Left ventricle myocardium inferior (tissue), 1 donor: ENCODE measurements around the gene PIBF1. TPM values are rescaled to one million over a fixed set of nuclear protein-coding genes. Genes with fewer than 3 reads are reported as not detected.

Experiments
- DNase-seq: peaks from one replicate; pipeline ENCODE4 v3.0.0-alpha.2; 2020
- H3K27ac ChIP-seq: fragments of 200-600 bp; replicated peaks from 2 replicates; pipeline ENCODE4 v1.8.0; 2021
- H3K27me3 ChIP-seq: fragments of 200-600 bp; 2 replicates; pipeline ENCODE4 v1.8.0; 2021; ENCODE audit warnings: low read depth
- H3K36me3 ChIP-seq: fragments of 200-600 bp; 2 replicates; pipeline ENCODE4 v1.8.0; 2021
- H3K4me1 ChIP-seq: fragments of 200-600 bp; 2 replicates; pipeline ENCODE4 v1.8.0; 2021
- H3K4me3 ChIP-seq: fragments of 200-600 bp; 2 replicates; pipeline ENCODE4 v1.8.0; 2021; ENCODE audit warnings: mild to moderate bottlenecking, moderate library complexity
- H3K9me3 ChIP-seq: fragments of 200-600 bp; replicated peaks from 2 replicates; pipeline ENCODE4 v1.8.0; 2021
- intact Hi-C: fragments of 100-400 bp; cut with micrococcal nuclease; formaldehyde crosslinking; loops from one replicate; pipeline ENCODE4 v1.11.0; 2022
- long read RNA-seq: library from polyadenylated mRNA; unstranded; transcript quantifications from one replicate; pipeline ENCODE4 v2.0.0, GENCODE V29; 2021
- total RNA-seq: library from RNA; stranded (reverse); fragmentation: NEBNext Ultra II Directional; extraction: Animal tissue kit (Norgen Biotek cat#: 25700); gene quantifications from one replicate; pipeline ENCODE4 v1.2.1, GENCODE V29; 2021
- TF ChIP-seq, protein P1 (sequence below): fragments of 200-600 bp; IDR thresholded peaks from 2 replicates; pipeline ENCODE4 v1.8.0; 2021; ENCODE audit warnings: antibody characterized with exemption, mild to moderate bottlenecking, borderline replicate concordance
- donor health status: DM: no; HTN: yes; CAD: no; lungs with severe emphysema.

PIBF1 gene, protein sequence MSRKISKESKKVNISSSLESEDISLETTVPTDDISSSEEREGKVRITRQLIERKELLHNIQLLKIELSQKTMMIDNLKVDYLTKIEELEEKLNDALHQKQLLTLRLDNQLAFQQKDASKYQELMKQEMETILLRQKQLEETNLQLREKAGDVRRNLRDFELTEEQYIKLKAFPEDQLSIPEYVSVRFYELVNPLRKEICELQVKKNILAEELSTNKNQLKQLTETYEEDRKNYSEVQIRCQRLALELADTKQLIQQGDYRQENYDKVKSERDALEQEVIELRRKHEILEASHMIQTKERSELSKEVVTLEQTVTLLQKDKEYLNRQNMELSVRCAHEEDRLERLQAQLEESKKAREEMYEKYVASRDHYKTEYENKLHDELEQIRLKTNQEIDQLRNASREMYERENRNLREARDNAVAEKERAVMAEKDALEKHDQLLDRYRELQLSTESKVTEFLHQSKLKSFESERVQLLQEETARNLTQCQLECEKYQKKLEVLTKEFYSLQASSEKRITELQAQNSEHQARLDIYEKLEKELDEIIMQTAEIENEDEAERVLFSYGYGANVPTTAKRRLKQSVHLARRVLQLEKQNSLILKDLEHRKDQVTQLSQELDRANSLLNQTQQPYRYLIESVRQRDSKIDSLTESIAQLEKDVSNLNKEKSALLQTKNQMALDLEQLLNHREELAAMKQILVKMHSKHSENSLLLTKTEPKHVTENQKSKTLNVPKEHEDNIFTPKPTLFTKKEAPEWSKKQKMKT
- 10.8 TPM for total RNA-seq
- long read RNA-seq, transcript PIBF1-201 (18 exons, 3,154 nt), result major isoform, 14 of 25 reads
- long read RNA-seq, partial matches to known transcripts, result 3 of 25 reads
- long read RNA-seq, other reads (novel, unspliced or antisense), result 7 of 25 reads

DNA sequence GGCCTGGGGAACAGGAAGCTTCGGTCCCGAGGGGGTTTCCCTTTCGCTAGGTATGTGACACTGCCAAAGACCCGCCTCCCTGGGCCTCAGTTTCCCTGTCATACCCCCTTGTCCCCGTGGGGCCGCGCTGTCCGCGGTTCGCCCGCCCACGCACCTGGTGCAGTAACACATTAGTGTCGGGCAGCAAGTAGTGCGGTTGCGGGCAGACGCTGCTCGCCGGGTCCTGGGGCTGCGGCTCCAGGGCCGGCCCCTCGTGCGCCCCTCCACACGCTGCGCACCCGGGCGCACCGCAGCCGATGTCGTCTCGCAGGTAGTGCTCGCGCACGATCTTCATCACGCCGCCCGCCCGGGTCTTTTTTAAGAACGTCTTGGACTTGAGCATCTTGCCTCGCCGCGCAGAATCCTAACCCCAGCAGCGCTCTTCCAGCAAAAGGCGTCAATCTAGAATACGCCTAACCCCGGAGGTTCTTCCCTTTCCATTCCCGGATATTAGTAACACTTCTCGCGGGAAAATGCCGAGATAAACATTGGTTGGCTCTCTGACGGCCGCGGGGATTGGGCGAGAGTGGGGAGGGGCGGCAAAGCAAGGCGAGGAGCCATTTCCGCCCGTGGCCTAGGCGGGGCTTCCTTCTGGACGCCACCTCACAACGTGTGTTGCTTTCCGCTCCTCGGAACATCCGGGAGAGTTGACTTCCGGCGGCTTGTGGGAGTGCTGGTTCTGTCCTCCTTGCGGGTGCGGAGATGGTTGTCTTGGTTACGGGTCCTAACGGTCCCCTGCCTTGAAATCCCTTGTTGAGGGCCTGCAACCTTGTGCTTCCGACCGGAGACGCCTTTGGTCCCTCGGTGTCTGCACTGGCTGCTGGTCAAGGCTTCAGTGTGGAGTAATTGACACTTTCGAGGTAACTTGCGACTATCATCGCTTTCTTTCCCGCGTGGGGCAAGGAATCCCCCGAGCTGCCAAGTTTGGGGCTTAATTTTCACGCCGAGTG, at the start of gene PIBF1, which contains the start of gene DIS3:
Gene PIBF1 (plus strand): TSS at position 683 of the 989 bp plus-strand sequence. CDS start 1,337 bp downstream, outside the sequence.
Gene DIS3 (minus strand): TSS at position 450 of the 989 bp plus-strand sequence. CDS start 68 bp downstream, at position 382.
- DNase-seq, result peak; percentile 97
- TF ChIP-seq, protein P1, sequence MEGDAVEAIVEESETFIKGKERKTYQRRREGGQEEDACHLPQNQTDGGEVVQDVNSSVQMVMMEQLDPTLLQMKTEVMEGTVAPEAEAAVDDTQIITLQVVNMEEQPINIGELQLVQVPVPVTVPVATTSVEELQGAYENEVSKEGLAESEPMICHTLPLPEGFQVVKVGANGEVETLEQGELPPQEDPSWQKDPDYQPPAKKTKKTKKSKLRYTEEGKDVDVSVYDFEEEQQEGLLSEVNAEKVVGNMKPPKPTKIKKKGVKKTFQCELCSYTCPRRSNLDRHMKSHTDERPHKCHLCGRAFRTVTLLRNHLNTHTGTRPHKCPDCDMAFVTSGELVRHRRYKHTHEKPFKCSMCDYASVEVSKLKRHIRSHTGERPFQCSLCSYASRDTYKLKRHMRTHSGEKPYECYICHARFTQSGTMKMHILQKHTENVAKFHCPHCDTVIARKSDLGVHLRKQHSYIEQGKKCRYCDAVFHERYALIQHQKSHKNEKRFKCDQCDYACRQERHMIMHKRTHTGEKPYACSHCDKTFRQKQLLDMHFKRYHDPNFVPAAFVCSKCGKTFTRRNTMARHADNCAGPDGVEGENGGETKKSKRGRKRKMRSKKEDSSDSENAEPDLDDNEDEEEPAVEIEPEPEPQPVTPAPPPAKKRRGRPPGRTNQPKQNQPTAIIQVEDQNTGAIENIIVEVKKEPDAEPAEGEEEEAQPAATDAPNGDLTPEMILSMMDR, result peak; percentile 16
- intact Hi-C loops, result no loop called here
- peaks cover 75% of the 10 kb centered on the region for H3K4me1 ChIP-seq
- H3K27ac ChIP-seq, result peak within 1 kb of the TSS; percentile 91
- no peaks in the 10 kb centered on the region for H3K27me3 ChIP-seq
- peaks cover 32% of the 10 kb centered on the region for H3K36me3 ChIP-seq
- peak within 1 kb of the TSS; percentile 92 for H3K4me3 ChIP-seq
- H3K9me3 ChIP-seq, result no peaks in the 10 kb centered on the region

DNA sequence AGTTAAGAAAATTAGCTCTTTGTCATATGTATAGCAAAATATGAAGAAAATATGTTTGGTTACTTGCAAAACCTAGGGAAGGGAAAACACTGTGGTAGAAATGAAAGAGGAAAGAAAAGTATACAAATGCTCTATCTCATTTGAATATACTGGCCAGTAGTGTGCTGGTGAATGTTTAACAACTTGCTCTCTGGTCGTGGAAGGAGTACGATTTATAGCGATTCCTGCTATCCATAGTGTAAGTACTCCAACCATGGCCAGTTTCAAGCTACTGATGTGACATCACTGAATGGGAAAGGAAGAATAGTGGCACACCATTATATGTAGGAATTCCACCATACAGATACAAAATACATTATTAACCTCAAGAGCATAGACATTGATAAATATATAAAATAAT, 44.9 kb upstream of the PIBF1 start:
- Histone ChIP-seq H3K9me3 (no peaks in the 10 kb centered on the region), H3K36me3 (peaks cover 13% of the 10 kb centered on the region), H3K27ac (no peak overlapping the region), H3K27me3 (no peaks in the 10 kb centered on the region), H3K4me1 (no peaks in the 10 kb centered on the region), H3K4me3 (no peak overlapping the region)
- intact Hi-C loops, result no loop called here
- DNase-seq, result no peak
- TF ChIP-seq, protein P1, result no peak

DNA sequence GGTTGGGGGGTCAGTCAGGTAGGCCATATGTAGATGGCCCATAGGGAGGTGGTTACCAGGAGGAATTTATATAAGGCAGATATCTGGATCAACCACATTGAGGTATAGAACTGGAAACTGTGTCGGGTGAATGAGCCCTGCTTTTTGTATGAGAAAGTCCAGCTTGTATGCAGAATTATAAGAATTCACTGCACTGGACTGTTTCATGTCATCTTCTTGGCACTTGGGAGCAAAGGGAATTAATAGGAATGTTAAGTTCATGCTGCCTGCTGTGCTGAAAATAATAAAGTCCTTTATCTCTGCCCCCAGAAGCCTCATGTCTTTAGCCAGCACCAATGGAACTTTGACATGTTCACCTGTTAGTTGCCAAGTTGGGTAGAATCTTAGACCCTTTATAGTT, 41.9 kb upstream of the PIBF1 start:
- H3K36me3 ChIP-seq, result peaks cover 15% of the 10 kb centered on the region
- no peak for DNase-seq
- no peak overlapping the region for H3K4me3 ChIP-seq
- no peaks in the 10 kb centered on the region for H3K9me3 ChIP-seq
- H3K4me1 ChIP-seq, result no peaks in the 10 kb centered on the region
- intact Hi-C loops, result no loop called here
- TF ChIP-seq, protein P1, result no peak
- no peak overlapping the region for H3K27ac ChIP-seq
- no peaks in the 10 kb centered on the region for H3K27me3 ChIP-seq

DNA sequence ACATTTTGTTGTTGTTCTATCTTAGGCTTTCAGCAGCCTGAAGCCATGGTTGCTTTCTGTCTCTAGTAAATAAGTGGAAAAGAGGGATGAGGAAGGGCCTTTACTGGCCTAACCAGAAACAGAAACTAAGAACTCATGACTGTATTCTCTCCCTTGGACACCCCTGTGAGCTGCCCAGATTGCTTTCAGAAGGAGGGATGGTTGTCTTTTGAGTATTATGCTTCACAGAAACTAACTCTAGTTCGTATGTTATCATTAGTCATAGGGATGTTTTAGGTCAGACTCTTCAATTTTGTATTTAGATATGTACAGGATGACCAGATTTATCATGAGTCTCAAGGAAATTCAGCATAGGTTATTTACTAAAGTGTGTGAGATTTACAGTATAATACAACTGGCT, 36.7 kb upstream of the PIBF1 start:
- TF ChIP-seq, protein P1, result no peak
- Histone ChIP-seq H3K9me3 (no peaks in the 10 kb centered on the region), H3K27me3 (no peaks in the 10 kb centered on the region), H3K27ac (no peak overlapping the region), H3K36me3 (peaks cover 33% of the 10 kb centered on the region), H3K4me1 (no peaks in the 10 kb centered on the region), H3K4me3 (no peak overlapping the region)
- no peak for DNase-seq
- intact Hi-C loops, result no loop called here
